Testis (tissue), 3 donors: Measurements from ENCODE around the gene PPP1R14C. TPM values are rescaled to one million over a fixed set of nuclear protein-coding genes. Genes with fewer than 3 reads are reported as not detected.
A peak's percentile ranks its signal among the peaks of the same experiment; 100 is the strongest.
"Not testable (repeated sequence)": the region's sequence is repeated elsewhere in the genome, so short reads cannot be mapped to it uniquely, and the experiment has no call there.

Experiments
- DNase-seq: peaks from one replicate; pipeline ENCODE4 v3.0.0-alpha.2; 2019
- H3K27ac ChIP-seq, 2 donors: fragments of 200-600 bp; sonication (generic); one replicate each; pipeline ENCODE4 v1.5.1; 2019
- H3K27me3 ChIP-seq: fragments of 200-600 bp; sonication (generic); one replicate; pipeline ENCODE4 v1.5.1; 2019
- H3K36me3 ChIP-seq: fragments of 200-600 bp; sonication (generic); one replicate; pipeline ENCODE4 v1.5.1; 2017; ENCODE audit warnings: low read depth; ENCODE audit errors: missing control alignments
- H3K4me1 ChIP-seq: fragments of 200-600 bp; sonication (generic); one replicate; pipeline ENCODE4 v1.5.1; 2019
- H3K4me3 ChIP-seq, 2 donors: fragments of 200-600 bp; sonication (generic); one replicate each; pipeline ENCODE4 v1.5.1; 2017 to 2019
- H3K9me3 ChIP-seq: fragments of 200-600 bp; sonication (generic); one replicate; pipeline ENCODE4 v1.5.1; 2017
- POLR2A ChIP-seq: fragments of 450-650 bp; IDR thresholded peaks from one replicate; pipeline ENCODE4 v1.6.1; 2017; ENCODE audit warnings: antibody characterized with exemption, mild to moderate bottlenecking, moderate library complexity
- WGBS, 2 donors: methylation state at CpG; one replicate each; pipeline ENCODE4 v1.1.5; 2018; 5-methylcytosine and 5-hydroxymethylcytosine counted together
- intact Hi-C: fragments of 100-400 bp; cut with DNase I; formaldehyde crosslinking; loops from one replicate; pipeline ENCODE4 v1.15.1; 2023; ENCODE audit warnings: low total_unique reads
- polyA plus RNA-seq: library from polyadenylated mRNA; stranded (reverse); fragments of 350-450 nt; fragmentation: Illumina TruSeq; extraction: RNeasy Lipid Tissue Mini Kit (QIAGEN cat#74804); gene quantifications from one replicate; pipeline ENCODE4 v1.2.3, GENCODE V29; 2014; ENCODE audit warnings: low read depth, low replicate concordance; ENCODE audit not compliant: insufficient read depth
- total RNA-seq, 2 donors: library from RNA; depleted of rRNA; stranded (reverse); fragments of >200 nt; gene quantifications; one replicate each; pipeline ENCODE4 v1.2.3, GENCODE V29; 2016
- TF ChIP-seq, protein P1 (sequence below), 3 experiments: fragments of 450-650 bp in 2 of 3; fragments of 200-600 bp in 1 of 3; sonication (generic) in 1 of 3; IDR thresholded peaks; one replicate each; pipeline ENCODE4 v1.5.1; 2016 to 2019; ENCODE audit warnings: antibody characterized with exemption in 3 of 3, mild to moderate bottlenecking in 2 of 3, moderate library complexity in 1 of 3

PPP1R14C gene
- total and polyA plus RNA-seq, 3 donors from 2014 or later: 11.1 to 27.1 (median 22.4) TPM

DNA sequence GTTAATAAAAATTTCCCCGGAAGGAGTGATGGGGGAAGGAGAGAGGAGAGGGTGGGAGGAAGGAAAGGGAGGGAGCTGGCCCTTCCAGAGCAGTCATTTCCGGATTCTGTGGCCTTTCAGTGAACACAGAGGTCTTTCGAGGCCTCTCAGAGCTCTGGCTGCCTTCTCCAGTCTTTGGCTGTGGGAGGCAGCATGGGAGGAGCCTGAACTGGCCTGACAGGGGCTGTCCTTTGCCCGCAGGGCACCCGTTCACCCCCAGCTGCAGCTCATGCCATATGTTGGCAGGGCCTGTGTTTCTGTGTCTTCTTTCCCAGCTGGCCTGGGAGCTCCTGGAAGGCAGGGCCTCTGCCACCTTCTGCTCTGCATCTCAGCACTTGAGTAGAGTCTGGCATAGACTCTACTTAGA is 95.5 kb downstream of the PPP1R14C start:
- 29 to 51% methylated on average over 5 of the region's 5 CpGs for WGBS, 2 donors
- DNase-seq: peak; percentile 60
- intact Hi-C loops: no loop called here

DNA sequence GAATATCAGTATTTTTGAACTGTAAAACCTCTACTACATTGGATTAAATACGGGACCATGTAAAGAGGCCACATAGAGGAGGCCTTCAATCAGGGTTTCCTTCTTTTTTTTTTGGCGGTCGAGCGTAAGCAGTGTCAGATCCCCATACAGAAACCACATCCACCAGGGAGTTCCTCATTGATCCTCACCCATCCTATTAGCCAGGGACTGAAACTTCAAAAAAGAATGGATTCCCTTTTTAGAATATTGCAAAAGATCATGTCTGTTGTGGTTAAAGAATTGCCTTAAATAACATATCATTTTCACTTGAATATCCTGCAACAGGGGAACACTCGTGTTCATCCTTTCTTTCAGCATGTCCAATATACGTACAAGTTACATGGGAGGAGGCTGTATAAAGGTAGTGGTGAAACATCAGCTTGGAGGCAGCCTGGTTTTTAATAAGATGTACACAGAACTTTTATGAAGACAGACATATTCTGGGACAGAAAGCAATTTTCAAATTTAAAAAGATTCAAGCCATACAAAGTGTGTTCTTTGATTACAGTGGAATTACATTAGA is 96.1 kb downstream of the PPP1R14C start:
- DNase-seq: no peak
- no peaks in the 10 kb centered on the region for H3K36me3 ChIP-seq
- TF ChIP-seq, protein P1, sequence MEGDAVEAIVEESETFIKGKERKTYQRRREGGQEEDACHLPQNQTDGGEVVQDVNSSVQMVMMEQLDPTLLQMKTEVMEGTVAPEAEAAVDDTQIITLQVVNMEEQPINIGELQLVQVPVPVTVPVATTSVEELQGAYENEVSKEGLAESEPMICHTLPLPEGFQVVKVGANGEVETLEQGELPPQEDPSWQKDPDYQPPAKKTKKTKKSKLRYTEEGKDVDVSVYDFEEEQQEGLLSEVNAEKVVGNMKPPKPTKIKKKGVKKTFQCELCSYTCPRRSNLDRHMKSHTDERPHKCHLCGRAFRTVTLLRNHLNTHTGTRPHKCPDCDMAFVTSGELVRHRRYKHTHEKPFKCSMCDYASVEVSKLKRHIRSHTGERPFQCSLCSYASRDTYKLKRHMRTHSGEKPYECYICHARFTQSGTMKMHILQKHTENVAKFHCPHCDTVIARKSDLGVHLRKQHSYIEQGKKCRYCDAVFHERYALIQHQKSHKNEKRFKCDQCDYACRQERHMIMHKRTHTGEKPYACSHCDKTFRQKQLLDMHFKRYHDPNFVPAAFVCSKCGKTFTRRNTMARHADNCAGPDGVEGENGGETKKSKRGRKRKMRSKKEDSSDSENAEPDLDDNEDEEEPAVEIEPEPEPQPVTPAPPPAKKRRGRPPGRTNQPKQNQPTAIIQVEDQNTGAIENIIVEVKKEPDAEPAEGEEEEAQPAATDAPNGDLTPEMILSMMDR (IDR thresholded peaks at IDR 0.05): no peak
- TF ChIP-seq POLR2A: no peak
- H3K27ac ChIP-seq: no peak overlapping the region
- H3K27me3 ChIP-seq: no peaks in the 10 kb centered on the region
- no peak overlapping the region for H3K4me3 ChIP-seq
- intact Hi-C loops: no loop called here
- no peaks in the 10 kb centered on the region for H3K9me3 ChIP-seq
- peaks cover 12% of the 10 kb centered on the region for H3K4me1 ChIP-seq
- 85 to 97% methylated on average over 6 of the region's 6 CpGs for WGBS, 2 donors

More for the DNA sequence above, 95.5 kb downstream of the PPP1R14C start:
- no peaks in the 10 kb centered on the region for H3K36me3 ChIP-seq
- H3K9me3 ChIP-seq: no peaks in the 10 kb centered on the region
- peaks cover 12% of the 10 kb centered on the region for H3K4me1 ChIP-seq
- no peak for TF ChIP-seq POLR2A
- TF ChIP-seq, protein P1 (IDR thresholded peaks at IDR 0.05): no peak
- H3K27me3 ChIP-seq: no peaks in the 10 kb centered on the region
- no peak overlapping the region for H3K27ac ChIP-seq
- H3K4me3 ChIP-seq: no peak overlapping the region

DNA sequence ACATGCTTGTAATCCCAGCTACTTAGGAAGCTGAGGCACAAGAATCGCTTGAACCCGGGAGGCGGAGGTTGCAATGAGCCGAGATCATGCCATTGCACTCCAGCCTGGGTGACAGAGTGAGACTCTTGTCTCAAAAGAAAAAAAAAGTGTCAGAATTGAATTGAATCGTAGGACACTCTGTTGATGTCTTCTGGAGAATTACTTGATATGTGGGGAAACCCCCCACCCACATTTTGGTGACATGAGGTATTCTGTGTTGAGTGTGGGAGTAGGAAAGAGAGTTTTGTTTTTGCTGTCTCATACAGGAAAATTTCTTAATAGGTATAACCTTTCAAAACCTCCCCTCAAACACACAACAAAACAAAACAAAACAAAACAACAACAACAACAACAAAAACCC is 98.9 kb downstream of the PPP1R14C start:
- H3K9me3 ChIP-seq, intact Hi-C loops, H3K27me3 ChIP-seq, DNase-seq, H3K4me3 ChIP-seq, H3K36me3 ChIP-seq, H3K27ac ChIP-seq: not testable (repeated sequence)
- 91 to 95% methylated on average over 5 of the region's 5 CpGs for WGBS, 2 donors
- peaks cover 12% of the 10 kb centered on the region for H3K4me1 ChIP-seq

DNA sequence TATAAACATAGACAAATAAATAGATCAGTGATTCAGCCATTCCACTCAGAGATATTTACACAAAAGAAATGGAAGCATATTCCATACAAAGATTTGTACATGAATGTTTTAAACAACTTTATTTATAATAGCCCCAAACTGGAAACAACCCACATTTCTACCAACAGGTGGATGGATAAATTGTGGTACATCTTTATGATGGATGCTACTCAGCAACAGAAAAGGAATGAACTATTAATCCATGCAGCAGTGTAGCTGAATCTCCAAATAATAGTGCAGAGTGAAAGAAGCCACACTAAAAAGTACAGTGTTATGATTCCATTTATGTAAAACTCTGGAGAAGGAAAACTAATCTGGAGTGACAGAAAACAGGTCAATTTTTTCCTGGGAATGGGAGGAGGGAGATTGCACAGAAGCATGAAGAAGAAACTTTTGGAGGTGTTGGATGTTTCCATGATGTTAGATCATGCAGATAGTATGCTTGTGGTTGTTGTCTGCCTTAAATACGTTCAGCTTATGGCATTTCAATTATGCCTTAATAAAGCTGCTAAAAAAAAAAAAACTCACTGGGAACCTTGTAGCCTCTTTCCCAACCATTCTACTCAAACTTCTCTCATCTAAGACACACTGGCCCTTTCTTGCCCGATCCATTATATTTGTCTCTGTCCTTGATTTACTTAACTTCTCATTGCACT is 100.9 kb downstream of the PPP1R14C start:
- H3K27ac ChIP-seq: no peak overlapping the region
- H3K27me3 ChIP-seq: no peaks in the 10 kb centered on the region
- no peak overlapping the region for H3K4me3 ChIP-seq
- WGBS, 2 donors: 78 to 89% methylated on average over 2 of the region's 2 CpGs
- no peak for DNase-seq
- intact Hi-C loops: no loop called here
- H3K9me3 ChIP-seq: no peaks in the 10 kb centered on the region
- H3K4me1 ChIP-seq: peaks cover 4% of the 10 kb centered on the region
- no peak for TF ChIP-seq POLR2A
- TF ChIP-seq, protein P1 (IDR thresholded peaks at IDR 0.05): no peak
- H3K36me3 ChIP-seq: no peaks in the 10 kb centered on the region

DNA sequence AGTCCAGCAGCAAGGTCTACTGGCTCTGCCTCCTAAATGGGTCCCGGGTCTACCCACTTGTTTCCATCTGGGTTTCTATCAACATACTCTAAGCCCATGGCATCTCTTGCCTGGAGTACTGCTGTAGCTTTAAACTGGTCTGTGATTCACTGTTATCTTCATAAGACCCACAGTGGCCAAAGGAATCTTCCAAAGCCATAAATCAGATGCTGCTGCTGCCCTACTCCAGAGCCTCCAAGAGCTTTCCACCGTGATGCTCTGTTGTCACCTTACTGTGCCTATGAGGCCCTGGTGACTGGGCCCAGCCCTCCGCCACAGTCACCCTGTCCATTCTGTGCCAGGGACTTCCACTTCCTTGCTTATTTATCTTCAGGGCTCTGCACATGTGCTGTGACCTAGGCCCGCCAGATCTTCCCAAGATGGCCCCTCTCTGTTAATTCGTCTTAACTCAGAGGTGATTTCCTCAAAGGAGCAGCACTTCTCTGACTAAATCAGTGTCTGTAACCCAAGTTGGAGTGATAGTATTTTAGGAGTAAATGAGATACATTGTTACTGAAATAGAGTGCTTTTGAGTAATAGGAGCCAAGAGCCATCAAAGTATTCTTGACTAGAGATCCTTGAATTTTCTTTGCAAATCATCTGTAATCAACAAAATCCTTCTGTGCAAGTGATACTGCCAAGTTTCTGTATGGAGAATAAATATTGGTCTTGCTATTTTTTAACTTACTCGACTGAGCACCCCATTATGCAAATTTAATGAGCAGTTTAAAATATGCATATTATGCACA is 102.5 kb downstream of the PPP1R14C start:
- 76 to 82% methylated on average over 6 of the region's 6 CpGs for WGBS, 2 donors
- no peak overlapping the region for H3K4me3 ChIP-seq
- TF ChIP-seq POLR2A: no peak
- TF ChIP-seq, protein P1 (IDR thresholded peaks at IDR 0.05): no peak
- intact Hi-C loops: no loop called here
- H3K36me3 ChIP-seq: no peaks in the 10 kb centered on the region
- H3K9me3 ChIP-seq: no peaks in the 10 kb centered on the region
- H3K27me3 ChIP-seq: no peaks in the 10 kb centered on the region
- H3K27ac ChIP-seq: no peak overlapping the region
- DNase-seq: no peak
- peaks cover 3% of the 10 kb centered on the region for H3K4me1 ChIP-seq
